GM10266 (cell line): Measurements from ENCODE around the gene PRRT3.

ENCODE experiments used
- DNase-seq: peaks from one replicate; pipeline ENCODE4 v3.0.0; 2012; ENCODE audit errors: extremely low spot score
- CTCF ChIP-seq: IDR thresholded peaks from 2 replicates; pipeline ENCODE4 v1.5.1; 2012; ENCODE audit warnings: mild to moderate bottlenecking, low read depth; ENCODE audit not compliant: control insufficient read depth, insufficient read depth; ENCODE audit errors: missing control alignments

The PRRT3 gene

GRCh38 chr3:9913601-9914000 lies 38.6 kb downstream of the PRRT3 start:
- TF ChIP-seq CTCF: no peak

GRCh38 chr3:9912294-9912935 lies 39.8 kb downstream of the PRRT3 start:
- DNase-seq: no peak
- TF ChIP-seq CTCF: no peak

More at GRCh38 chr3:9913601-9914000, 38.6 kb downstream of the PRRT3 start:
- DNase-seq: no peak

DNA sequence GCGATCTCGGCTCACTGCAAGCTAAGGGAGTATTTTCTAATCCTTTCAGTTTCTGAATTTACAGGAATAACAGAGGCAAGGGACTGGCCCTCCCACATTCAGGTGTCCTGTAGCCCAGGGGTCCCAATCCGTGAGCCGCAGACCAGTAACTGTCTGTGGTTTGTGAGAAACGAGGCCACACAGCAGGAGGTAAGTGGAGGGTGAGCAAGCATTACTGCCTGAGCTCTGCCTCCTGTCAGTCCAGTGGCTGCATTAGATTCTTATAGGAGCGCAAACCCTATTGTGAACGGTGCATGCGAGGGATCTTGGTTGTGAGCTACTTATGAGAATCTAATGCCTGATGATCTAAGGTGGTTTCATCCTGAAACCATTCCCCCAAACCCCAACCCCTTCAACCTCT lies 40.3 kb downstream of the PRRT3 start:
- no peak for TF ChIP-seq CTCF
- no peak for DNase-seq

- no peak for TF ChIP-seq CTCF
- no peak for DNase-seq
Measured at GRCh38 chr3:9909221-9910013, 42.8 kb downstream of the PRRT3 start.

- no peak for TF ChIP-seq CTCF
- DNase-seq: no peak
Measured at GRCh38 chr3:9908286-9908685, 43.9 kb downstream of the PRRT3 start.

- no peak for DNase-seq
- TF ChIP-seq CTCF: no peak
Measured at GRCh38 chr3:9906480-9906879, 45.7 kb downstream of the PRRT3 start.

- no peak for DNase-seq
- no peak for TF ChIP-seq CTCF
Measured at GRCh38 chr3:9903904-9904303, 48.3 kb downstream of the PRRT3 start.
